Activated CD8-positive, alpha-beta memory T cell treated with anti-CD3 and anti-CD28 coated beads, Interleukin-2, amount 50 U/mL, for 1 hour (primary cell): ENCODE measurements around the gene MFN2.
A peak's percentile ranks its signal among the peaks of the same experiment; 100 is the strongest.
"Not testable (repeated sequence)": the region's sequence is repeated elsewhere in the genome, so short reads cannot be mapped to it uniquely, and the experiment has no call there.

ENCODE experiments used
- DNase-seq: peaks from one replicate; pipeline ENCODE4 v3.0.0-alpha.2; 2020; ENCODE audit errors: extremely low read depth

MFN2 gene

DNA sequence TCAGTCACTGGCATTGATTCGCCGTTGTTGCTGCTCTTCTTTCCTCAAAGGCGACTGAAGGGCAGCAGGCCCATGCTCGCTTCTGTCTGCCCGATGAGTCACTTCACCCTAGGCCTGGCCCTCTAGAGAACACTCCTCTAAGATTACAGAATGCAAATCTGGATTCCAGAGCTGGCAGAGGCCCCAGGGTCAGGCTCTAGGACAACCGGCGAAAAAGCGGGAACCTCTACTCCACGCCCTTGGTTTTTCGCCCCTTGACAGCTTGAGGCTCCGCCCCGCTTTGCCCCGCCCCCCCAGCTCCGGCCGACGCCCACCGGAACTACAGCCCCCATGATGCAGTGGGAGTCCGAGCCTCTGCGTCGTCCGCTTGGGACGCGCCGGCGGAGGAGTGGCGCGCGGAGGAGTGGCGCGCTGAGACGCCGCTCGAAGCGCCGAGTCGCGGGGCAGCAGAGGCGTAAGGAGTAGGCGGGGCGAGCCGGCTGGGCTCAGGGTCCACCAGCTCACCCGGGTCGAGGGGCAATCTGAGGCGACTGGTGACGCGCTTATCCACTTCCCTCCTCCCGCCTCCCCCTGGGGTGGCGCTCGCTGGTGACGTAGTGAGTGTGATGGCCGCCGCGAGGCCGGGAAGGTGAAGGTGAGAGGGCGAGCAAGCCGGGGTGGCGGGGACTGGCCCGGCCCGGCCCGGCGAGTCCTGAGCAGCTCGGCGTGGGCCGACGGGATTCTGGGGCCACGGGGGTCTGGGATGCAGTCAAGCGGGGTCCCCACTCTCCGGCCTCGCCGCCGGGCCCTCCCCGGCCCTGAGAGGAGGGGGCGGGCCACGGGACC is at the start of gene MFN2:
Gene MFN2 (plus strand): TSS at position 594 of the 825 bp plus-strand sequence. CDS start 8,725 bp downstream, outside the sequence.
- DNase-seq, result peak; percentile 68

DNA sequence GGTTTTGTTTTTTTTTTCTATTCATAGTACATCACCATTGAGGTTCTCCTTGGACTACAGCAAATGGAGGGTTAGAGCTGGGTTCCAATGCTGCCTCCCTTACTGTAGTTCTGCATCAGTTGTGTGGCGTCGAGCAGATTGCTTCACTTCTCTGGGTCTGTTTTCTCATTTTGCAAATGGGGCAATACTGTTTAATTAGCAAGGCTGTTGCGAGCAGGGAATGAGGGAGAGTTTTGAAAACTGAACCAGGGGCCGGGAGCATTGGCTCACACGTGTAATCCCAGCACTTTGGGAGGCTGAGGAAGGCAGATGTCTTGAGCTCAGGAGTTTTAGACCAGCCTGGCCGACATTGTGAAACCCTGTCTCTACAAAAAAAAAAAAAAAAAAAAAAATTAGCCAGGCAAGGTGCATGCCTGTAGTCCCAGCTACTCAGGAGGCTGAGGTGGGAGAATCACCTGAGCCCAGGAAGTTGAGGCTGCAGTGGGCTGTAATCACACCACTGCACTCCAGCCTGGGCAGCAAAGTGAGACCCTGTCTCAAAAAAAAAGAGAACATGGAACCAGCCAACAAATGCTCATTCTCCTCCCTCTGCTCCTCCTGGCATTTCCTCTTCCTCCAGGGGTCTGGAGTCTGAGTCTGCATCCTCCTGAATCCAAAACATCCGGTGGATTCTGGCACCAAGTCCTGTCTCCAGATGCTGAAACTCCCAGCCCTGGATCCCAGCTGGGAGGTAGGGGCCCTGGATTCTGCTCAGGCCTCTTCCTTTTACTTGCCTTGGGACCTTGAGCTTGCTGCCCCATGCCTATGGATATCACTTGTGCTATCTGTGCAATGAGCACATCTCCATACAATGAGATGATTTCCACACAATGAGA is 49.4 kb upstream of the MFN2 start:
- DNase-seq, result no peak

DNA sequence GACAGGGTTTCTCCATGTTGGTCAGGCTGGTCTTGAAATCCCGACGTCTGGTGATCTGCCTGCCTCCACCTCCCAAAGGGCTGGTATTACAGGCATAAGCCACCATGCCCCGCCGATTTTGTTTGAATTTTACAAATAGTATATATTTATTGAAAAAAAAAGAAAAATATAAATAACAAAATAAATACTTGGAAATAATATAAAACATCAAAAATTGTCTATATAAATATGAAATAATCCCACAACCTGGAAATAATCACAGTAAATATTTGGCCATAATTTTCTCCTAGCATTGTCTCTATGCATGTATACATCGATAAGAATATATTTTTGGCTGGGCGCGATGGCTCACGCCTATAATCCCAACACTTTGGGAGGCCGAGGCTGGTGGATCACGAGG is 48.4 kb upstream of the MFN2 start:
- DNase-seq, result no peak

GRCh38 chr1:11934302-11935056 is 45.8 kb upstream of the MFN2 start, which contains the start of gene PLOD1:
Gene PLOD1, plus strand, starts transcription at chr1:11934717. Its CDS starts 63 bp downstream, at chr1:11934780.
- DNase-seq, result peak; percentile 39

- DNase-seq, result no peak
These were observed 45.2 kb upstream of the MFN2 start for GRCh38 chr1:11935057-11935412.

- DNase-seq, result not testable (repeated sequence)
These were observed 44.5 kb upstream of the MFN2 start for GRCh38 chr1:11935733-11936132.

DNA sequence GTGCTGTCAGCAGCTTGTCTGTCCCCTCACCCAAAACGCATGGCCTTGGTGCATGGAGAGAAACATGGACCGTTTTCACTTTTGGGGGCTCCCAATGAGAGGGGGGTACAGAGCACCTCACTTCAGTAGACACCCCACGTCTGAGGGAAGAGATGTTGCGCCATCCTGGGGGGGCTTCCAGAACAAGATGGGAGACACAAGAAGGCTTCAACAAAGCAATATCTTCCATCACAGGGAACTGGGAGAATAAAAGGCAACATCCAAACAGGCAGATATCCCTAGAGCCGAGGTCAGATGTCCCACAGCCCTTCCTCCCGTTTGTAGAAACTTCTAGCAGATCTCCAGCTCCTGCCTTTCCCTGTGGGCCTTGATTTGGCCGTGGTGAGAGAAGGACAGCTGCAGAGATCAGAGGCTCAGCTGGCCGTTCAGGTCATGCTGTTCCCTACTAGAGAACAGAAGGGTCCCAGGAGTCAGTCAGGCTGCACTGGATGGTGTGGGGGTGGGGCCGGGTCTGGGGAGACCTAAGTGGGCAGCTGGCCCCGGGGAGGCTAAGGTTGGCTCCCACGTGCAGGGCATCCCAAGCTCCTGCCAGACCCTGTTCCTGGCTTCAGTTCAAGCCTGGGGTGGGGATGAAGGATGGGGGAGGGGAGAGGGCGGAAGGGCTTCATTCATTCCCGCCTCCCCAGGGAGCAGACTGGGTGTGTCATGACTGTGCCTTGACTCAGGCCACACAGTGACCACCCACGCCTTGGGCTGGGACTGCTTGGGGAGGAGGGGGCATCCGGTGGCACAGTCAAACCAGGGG is 41.3 kb upstream of the MFN2 start:
- DNase-seq, result no peak

DNA sequence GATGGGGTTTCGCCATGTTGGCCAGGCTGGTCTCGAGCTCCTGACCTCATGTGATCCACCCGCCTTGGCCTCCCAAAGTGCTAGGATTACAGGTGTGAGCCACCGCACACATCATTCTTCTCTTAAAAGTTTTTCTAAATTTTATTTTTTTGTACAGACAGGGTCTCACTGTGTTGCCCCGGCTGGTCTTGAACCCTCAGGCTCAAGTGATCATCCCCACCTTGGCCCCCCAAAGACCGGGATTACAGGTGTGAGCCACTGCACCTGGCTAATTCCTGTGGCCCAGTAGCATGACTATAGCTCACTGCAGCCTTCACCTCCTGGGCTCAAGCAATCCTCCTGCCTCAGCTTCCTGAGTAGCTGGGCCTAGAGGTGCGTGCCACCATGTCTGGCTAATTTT is 40.5 kb upstream of the MFN2 start:
- not testable (repeated sequence) for DNase-seq

- DNase-seq, result no peak
These were observed 39.9 kb upstream of the MFN2 start for GRCh38 chr1:11940260-11940921.

GRCh38 chr1:11942280-11942679 is 38.0 kb upstream of the MFN2 start:
- no peak for DNase-seq

GRCh38 chr1:11943619-11944018 is 36.6 kb upstream of the MFN2 start:
- no peak for DNase-seq

DNA sequence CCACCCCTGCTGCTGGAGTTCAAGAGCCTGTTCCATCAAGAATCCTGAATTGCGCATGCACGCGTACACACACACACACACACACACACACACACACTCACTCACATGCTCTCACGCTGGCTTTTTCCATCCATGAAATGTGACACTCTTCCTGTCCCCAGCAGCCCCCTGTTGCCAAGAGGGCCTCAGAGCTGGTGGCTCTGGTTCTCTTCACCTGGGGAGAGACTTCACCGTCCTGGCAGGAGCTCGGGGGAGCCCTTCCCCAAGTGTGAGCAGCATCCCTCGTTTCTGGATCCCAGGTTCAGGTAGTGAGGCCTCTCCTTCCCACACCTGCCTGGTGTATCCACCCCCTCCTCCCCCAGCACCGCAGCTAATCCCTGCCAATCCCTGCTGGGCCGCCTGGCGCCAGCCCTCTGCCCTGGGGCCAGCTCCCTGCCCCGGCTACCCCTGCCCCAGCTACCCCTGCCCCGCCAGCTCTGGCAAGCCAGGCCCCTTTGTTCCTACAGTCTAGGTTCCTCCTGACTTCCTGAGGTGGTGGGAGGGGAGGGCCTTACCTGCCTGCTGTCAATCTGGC is 35.8 kb upstream of the MFN2 start:
- no peak for DNase-seq

DNA sequence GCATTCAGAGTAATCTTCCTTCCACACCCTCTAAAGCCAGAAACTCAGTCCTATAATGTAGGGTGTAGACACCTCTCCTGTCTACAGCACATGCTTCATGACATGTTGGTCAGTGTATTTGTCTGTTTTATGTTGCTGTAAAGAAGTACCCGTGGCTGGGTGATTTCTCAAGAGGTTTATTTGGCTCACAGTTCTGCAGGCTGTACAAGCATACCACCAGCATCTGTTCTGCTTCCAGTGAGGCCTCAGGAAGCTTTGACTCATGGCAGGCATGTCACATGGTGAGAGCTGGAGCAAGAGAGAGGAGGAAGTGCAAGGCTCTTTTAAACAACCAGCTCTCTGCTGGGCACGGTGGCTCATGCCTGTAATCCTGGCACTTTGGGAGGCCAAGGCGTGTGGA is 33.6 kb upstream of the MFN2 start:
- no peak for DNase-seq

- DNase-seq, result no peak
These were observed 31.3 kb upstream of the MFN2 start for GRCh38 chr1:11948822-11949458.

DNA sequence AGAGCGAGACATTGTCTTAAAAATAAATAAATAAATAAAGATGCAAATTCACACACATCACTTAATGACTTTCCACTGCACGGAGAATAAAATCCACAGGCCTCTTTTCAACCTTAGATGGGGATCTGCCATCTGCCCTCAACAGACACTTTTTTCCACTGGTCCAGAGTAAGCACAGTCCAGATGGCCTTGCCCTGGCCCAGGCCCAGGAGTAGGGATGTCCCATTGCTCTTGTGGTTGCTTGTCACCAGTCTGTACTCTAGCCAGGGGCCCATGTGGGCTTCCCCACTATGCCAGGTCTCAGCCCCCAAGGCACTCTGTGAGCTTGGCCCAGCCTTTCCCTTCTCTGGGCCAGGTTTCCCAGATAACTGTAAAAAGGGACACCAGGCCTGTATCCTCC is 28.3 kb upstream of the MFN2 start:
- DNase-seq, result no peak

DNA sequence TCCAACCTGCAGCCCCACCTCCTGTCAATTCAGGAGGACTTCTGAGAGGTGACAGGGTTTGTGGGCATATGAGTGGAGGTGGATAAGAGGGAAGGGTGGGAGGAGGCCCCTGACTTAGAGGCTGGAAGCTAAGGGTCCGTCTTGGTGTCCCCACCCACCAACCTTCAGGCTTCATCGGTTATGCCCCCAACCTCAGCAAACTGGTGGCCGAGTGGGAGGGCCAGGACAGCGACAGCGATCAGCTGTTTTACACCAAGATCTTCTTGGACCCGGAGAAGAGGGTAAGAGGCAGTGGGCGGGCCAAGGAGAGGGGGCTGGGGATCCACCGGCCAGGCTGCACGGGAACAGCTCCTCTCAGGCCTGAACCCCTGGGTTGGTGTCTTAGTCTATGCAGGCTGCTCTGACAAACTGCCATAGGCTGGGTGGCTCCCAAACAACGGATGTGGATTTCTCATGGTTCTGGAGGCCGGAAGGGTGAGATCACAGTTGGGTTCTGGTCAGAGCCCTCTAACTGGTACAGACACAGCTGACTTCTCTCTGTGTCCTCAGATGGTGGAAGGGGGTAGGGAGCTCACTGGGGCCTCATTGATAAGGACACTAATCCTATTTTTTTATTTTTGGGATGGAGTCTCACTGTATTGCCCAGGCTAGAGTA is 27.7 kb upstream of the MFN2 start:
- DNase-seq, result no peak

DNA sequence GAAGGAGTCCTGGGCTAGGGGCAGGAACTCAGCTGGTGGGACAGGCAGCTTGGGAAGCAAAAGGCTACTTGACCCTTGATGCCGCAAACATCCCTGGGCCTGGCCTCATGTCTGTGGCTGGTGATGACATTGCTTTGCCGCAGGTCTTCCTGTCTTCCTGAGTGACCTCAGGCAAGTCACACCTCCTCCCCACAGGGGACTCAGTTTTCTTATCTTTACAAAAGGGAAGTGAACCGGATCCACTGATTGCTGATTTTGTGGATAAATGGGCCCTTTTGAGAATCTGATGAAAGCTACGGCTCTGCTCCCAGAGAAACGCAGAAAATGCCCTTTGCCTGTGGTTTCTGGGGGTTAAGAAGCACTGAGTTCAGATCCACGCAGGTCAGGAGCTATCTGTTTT is 25.0 kb upstream of the MFN2 start:
- no peak for DNase-seq

GRCh38 chr1:11957398-11957797 is 22.8 kb upstream of the MFN2 start:
- DNase-seq, result no peak

GRCh38 chr1:11957897-11958296 is 22.3 kb upstream of the MFN2 start:
- DNase-seq, result no peak
